Endothelial cell of umbilical vein (primary cell): ENCODE measurements around the gene MLLT6. TPM values are rescaled to one million over a fixed set of nuclear protein-coding genes. Genes with fewer than 3 reads are reported as not detected.

Experiments used
- BruUV-seq: library from RNA; stranded (reverse); fragments of 400-500 nt; replicated peaks from 2 replicates; lab custom pipeline; 2021; lab: Mats Ljungman, UMichigan
- CTCF ChIA-PET: fragments of 300-600, 350-600 bp; sonication (Branson Sonifier 250); formaldehyde crosslinking; loops from one replicate; lab custom pipeline; 2021; ENCODE audit warnings: antibody characterized with exemption, inconsistent platforms; lab: Charles Lee
- POLR2A ChIA-PET: fragments of 300-600, 350-600 bp; sonication (Branson Sonifier 250); formaldehyde crosslinking; loops from one replicate; lab custom pipeline; 2021; ENCODE audit warnings: antibody characterized with exemption, inconsistent platforms; lab: Charles Lee
- DNase-seq: peaks from one replicate; pipeline ENCODE4 v3.0.0-alpha.2; 2011; ENCODE audit warnings: low read depth, low spot score
- FAIRE-seq: peaks from 2 replicates; lab custom pipeline; 2011; peaks lifted over from hg19 to GRCh38; lab: Jason Lieb, UNC
- H2AFZ ChIP-seq: 2 replicates; pipeline ENCODE4 v1.6.0; 2012; ENCODE audit warnings: low read depth, low read length, control low read depth, inconsistent platforms
- H3K27ac ChIP-seq: 2 replicates; pipeline ENCODE4 v1.5.1; 2011; ENCODE audit warnings: low read depth, mild to moderate bottlenecking, control low read depth, low read length, moderate library complexity; ENCODE audit not compliant: insufficient read depth
- H3K27me3 ChIP-seq, 2 experiments: 2 replicates each; pipeline versions ENCODE4 v1.6.0 to v1.6.1; 2011; ENCODE audit warnings: low read length in 2 of 2, mixed read lengths in 1 of 2; ENCODE audit not compliant: control insufficient read depth in 2 of 2, insufficient read depth in 2 of 2
- H3K36me3 ChIP-seq, 2 experiments: 2 replicates in 1 of 2; 3 replicates in 1 of 2; pipeline ENCODE4 v1.5.1; 2011; ENCODE audit warnings: low read length in 2 of 2, mild to moderate bottlenecking in 1 of 2, moderate library complexity in 1 of 2; ENCODE audit not compliant: control insufficient read depth in 2 of 2, insufficient read depth in 2 of 2; ENCODE audit errors: extremely low read depth in 1 of 2
- H3K4me1 ChIP-seq: 3 replicates; pipeline ENCODE4 v1.5.1; 2011; ENCODE audit warnings: mild to moderate bottlenecking, low read length; ENCODE audit not compliant: control insufficient read depth, insufficient read depth; ENCODE audit errors: extremely low read depth
- H3K4me2 ChIP-seq: 2 replicates; pipeline ENCODE4 v1.6.1; 2011; ENCODE audit warnings: low read length, control low read depth, mixed read lengths; ENCODE audit not compliant: insufficient read depth
- H3K4me3 ChIP-seq, 3 experiments: fragments of 200-600 bp in 1 of 3; sonication (generic), shearing (Covaris generic) in 1 of 3; replicated peaks in 1 of 3; 2 replicates each; pipeline ENCODE4 v1.5.1; 2011 to 2016; ENCODE audit warnings: control low read depth in 3 of 3, low read length in 3 of 3, mild to moderate bottlenecking in 2 of 3, inconsistent platforms in 1 of 3, low read depth in 1 of 3, moderate library complexity in 1 of 3; ENCODE audit not compliant: insufficient read depth in 1 of 3
- H3K79me2 ChIP-seq: 2 replicates; pipeline ENCODE4 v1.6.0; 2012; ENCODE audit warnings: low read length, inconsistent platforms; ENCODE audit not compliant: control insufficient read depth, insufficient read depth
- H3K9ac ChIP-seq: replicated peaks from 2 replicates; pipeline ENCODE3; 2011; ENCODE audit warnings: low read length, control low read depth; ENCODE audit not compliant: insufficient read depth; ENCODE audit errors: extremely low read depth
- H3K9me1 ChIP-seq: replicated peaks from 3 replicates; pipeline ENCODE4 v1.6.0; 2011; ENCODE audit warnings: mild to moderate bottlenecking, low read length; ENCODE audit not compliant: control insufficient read depth, insufficient read depth; ENCODE audit errors: extremely low read depth
- H3K9me3 ChIP-seq: replicated peaks from 2 replicates; pipeline ENCODE4 v1.5.1; 2012; ENCODE audit warnings: low read length, inconsistent platforms; ENCODE audit not compliant: control insufficient read depth, insufficient read depth
- H4K20me1 ChIP-seq: replicated peaks from 2 replicates; pipeline ENCODE3; 2011; ENCODE audit warnings: mild to moderate bottlenecking, low read length; ENCODE audit not compliant: control insufficient read depth, insufficient read depth; ENCODE audit errors: extremely low read depth
- CTCF ChIP-seq, 2 donors: IDR thresholded peaks; 1 replicate in 1 of 2; 2 replicates in 1 of 2; pipeline ENCODE4 v1.5.1; 2011; ENCODE audit warnings: low read length in 2 of 2, mild to moderate bottlenecking in 2 of 2, moderate library complexity in 2 of 2, control low read depth in 1 of 2, inconsistent platforms in 1 of 2, low read depth in 1 of 2; ENCODE audit not compliant: insufficient read depth in 1 of 2; ENCODE audit errors: extremely low read depth in 1 of 2
- EZH2 ChIP-seq: IDR thresholded peaks from 2 replicates; pipeline ENCODE4 v1.6.1; 2012; ENCODE audit warnings: borderline replicate concordance, low read depth, mild to moderate bottlenecking, moderate library complexity, low read length, inconsistent platforms; ENCODE audit not compliant: severe bottlenecking
- FOS ChIP-seq: IDR thresholded peaks from 2 replicates; pipeline ENCODE4 v1.6.1; 2011; ENCODE audit warnings: mild to moderate bottlenecking, low read length, moderate library complexity, borderline replicate concordance; ENCODE audit not compliant: insufficient read depth
- GATA2 ChIP-seq: IDR thresholded peaks from 2 replicates; pipeline ENCODE4 v1.7.0; 2011; ENCODE audit warnings: low read depth, mild to moderate bottlenecking, moderate library complexity, mixed read lengths, low read length; ENCODE audit not compliant: insufficient read length, insufficient read depth
- JUN ChIP-seq: IDR thresholded peaks from 2 replicates; pipeline ENCODE4 v1.6.1; 2011; ENCODE audit warnings: borderline replicate concordance, low read depth; ENCODE audit not compliant: insufficient read length, insufficient read depth
- MAX ChIP-seq: IDR thresholded peaks from 2 replicates; pipeline ENCODE4 v1.6.1; 2011; ENCODE audit not compliant: insufficient read depth, insufficient read length
- MYC ChIP-seq: IDR thresholded peaks from one replicate; pipeline ENCODE4 v1.6.1; 2011; ENCODE audit warnings: mild to moderate bottlenecking, low read depth, low read length
- POLR2A ChIP-seq: IDR thresholded peaks from 2 replicates; pipeline ENCODE4 v1.6.1; 2012; ENCODE audit warnings: low read depth, mild to moderate bottlenecking, control low read depth, low read length
- POLR2AphosphoS5 ChIP-seq: IDR thresholded peaks from 2 replicates; pipeline ENCODE4 v1.6.1; 2012; ENCODE audit warnings: low read depth, mild to moderate bottlenecking, control low read depth, low read length, moderate library complexity; ENCODE audit not compliant: insufficient read depth
- dilution Hi-C: fragments of 300-500 bp; cut with MboI; formaldehyde crosslinking; loops from one replicate; pipeline ENCODE4 v1.15.0; 2019; ENCODE audit warnings: low sequenced_read_pairs; ENCODE audit not compliant: extremely low pct_ligation_motif_present
- intact Hi-C: fragments of 100-400 bp; cut with micrococcal nuclease; formaldehyde crosslinking; loops from one replicate; pipeline ENCODE4 v1.10.0; 2022
- polyA plus RNA-seq, 4 experiments: library from polyadenylated mRNA; depleted of rRNA in 3 of 4; stranded (reverse) in 3 of 4; unstranded in 1 of 4; fragments of >200 nt; gene quantifications; 2 replicates each; pipeline versions ENCODE4 v1.2.1 to v1.2.3, GENCODE V29; 2011 to 2012; ENCODE audit warnings: missing spikeins in 1 of 4
- total RNA-seq: library from RNA; stranded (reverse); gene quantifications from 2 replicates; pipeline ENCODE4 v1.2.3, GENCODE V29; 2021

The MLLT6 gene
- total and polyA plus RNA-seq, 2 donors (not counting 3 experiments of a cell fraction or from before 2014, with no cell fraction given) = 32.1 to 85.4 TPM

DNA sequence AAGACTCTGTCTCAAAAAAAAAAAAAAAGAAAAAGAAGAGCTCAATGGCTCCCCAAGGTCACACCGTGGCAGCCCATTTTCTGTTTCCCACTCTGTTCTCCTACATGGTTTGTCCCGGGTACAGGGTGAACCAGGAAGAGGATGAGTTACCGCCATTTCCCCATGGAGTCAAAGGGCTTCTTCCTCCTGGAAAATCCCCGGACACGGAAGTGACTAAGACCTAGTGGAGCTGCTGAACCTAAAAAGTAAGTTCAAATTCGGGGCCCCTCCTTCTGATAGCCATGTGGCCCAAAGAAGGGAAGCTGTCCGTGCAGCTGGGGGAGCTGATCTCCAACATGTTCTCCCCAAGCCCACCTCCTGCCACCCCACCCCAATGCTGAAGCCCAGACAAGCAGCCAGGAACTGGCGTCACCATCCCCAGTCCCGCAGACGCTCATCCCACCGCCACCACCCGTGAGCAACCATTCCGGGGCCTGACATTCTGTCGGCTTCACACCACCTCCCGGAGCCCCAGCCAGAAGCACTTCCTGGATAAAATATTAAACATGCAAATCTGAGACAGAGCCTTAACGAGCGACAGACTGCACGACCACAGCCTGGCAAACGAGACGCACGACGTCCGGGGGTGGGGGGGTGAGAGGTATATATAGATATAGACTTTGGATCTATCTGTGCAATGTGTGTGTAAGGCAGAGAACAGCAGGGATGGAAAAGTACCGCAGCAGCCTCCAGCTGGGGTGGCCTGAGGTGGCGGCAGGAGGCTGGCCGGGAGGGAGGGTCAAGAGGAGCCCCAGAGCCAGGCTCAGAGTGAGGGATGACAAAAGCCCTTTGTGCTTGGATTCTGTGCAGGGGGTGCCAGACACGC is 47.9 kb upstream of the MLLT6 start:
- BruUV-seq = no TSS peak
- FAIRE-seq (no peak), DNase-seq (no peak)
- POLR2A ChIA-PET = no interaction called here
- Histone ChIP-seq H3K79me2 (no peaks in the 10 kb centered on the region), H3K9me3 (no peaks in the 10 kb centered on the region), H2AFZ (peak overlapping the region; percentile 13), H3K9me1 (no peaks in the 10 kb centered on the region), H3K4me2 (no peak overlapping the region), H3K27me3 (peaks cover 7 to 10% of the 10 kb centered on the region in 2 experiments), H3K9ac (no peak overlapping the region), H3K27ac (no peak overlapping the region), H4K20me1 (no peaks in the 10 kb centered on the region), H3K4me1 (no peaks in the 10 kb centered on the region), H3K36me3 (no peaks in the 10 kb centered on the region), H3K4me3 (no peak overlapping the region)
- dilution Hi-C loops = no loop called here
- no peak for TF ChIP-seq MAX
- TF ChIP-seq FOS = no peak
- no peak for TF ChIP-seq EZH2
- TF ChIP-seq MYC = no peak
- TF ChIP-seq POLR2AphosphoS5 = no peak
- TF ChIP-seq POLR2A = no peak
- TF ChIP-seq JUN = no peak
- no peak for TF ChIP-seq CTCF (IDR thresholded peaks at IDR 0.05; ENCODE audit: extremely low read depth in 1 of 2, insufficient read depth in 1 of 2, low read depth in 1 of 2, low read length in 2 of 2)
- no peak for TF ChIP-seq GATA2
- CTCF ChIA-PET = interaction anchor here (0.9 to 3.2 kb wide), 6 partner anchors 9 to 308 kb away, joined by 3 to 13 read pairs (median 3); no protein-coding TSS in a partner anchor
- intact Hi-C loops = no loop called here
